ENCODE data around the gene WNK4.

The WNK4 gene

DNA sequence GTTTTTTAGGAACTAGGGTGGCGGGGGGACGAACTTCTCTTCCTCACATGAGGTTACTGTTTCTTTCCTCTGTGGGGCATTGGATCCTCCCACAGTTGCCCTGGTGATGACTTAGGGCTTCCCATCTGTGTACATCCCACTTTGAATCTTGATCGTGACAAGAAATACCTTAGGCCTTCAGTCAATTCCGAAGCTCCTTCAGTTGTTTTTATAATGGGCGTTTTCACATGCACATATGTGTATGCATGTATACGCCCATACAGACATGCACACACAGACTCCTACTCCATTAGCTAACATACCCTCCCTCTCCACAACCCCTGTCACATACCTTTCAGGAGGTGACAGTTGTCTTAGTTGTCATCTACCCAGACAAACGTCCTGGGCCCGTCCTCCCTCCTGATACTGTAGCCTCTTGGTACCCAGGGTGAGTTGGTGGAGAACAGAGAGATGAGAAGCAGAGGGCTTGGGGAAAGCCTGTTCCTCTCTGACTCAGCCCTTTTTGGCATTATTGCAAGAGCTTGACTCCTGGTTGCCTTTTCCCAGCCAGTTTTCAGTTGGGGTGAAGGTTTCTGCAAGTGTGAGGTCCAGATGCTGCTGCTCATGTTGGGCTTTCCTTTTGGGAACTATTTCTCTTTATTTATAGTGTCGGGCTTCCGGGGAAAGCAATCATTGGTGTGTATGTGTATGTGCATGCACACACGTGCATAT is 61.7 kb downstream of the WNK4 start:
- DNase-seq (ENCODE audit: low spot score), result no peak

DNA sequence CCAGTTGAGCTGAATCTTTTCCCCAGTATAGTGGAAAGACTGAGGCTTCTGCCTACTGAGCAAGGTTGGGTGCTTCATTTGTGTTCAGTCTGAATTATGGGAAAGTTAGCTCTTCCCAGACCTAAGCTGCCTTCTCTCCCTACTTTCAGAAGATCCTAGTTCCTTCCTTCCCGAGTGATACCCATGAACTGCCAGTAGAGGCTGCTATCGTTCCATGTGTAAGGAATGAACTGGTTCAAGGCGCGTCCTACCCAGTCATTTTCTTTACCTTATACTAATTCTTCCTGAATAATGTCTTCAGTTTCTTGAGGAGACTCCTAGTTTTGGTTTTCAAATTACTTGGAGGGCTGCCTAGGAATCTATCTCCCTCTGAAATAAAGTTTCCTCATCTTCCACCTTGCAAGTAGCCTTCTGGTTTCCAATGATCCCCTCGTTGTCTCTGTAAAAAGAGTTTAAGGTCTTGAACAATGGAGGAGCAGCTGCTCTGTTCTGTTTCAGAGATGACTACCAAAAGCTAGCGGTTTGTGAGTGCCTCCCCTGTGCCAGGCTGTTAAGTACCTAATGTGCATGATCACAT is 63.0 kb downstream of the WNK4 start:
- DNase-seq (ENCODE audit: low spot score), result peak; percentile 24

DNA sequence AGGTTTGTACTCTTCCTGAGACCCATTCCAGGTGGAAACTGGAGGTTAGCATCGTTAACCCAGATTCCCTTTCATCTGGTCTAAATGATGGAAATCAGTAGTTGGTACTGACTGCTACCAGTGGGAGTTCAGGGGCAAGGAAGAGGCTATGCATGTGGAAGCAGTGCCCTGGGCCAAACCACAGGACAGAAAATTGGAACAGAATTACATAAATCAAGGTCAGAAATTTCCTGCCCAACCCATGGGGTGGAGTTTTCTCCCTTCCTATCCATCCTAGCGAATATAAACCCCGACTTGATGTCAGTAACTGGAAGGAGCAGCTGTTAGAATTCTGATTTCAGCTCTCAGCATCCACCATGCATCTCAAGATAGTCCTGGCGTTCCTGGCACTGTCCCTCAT is 63.9 kb downstream of the WNK4 start, which contains the start of gene AOC2:
AOC2 (plus strand) TSS at position 310 of the 400 bp plus-strand sequence; CDS start at position 357, 47 bp downstream.
- DNase-seq (ENCODE audit: low spot score), result no peak

DNA sequence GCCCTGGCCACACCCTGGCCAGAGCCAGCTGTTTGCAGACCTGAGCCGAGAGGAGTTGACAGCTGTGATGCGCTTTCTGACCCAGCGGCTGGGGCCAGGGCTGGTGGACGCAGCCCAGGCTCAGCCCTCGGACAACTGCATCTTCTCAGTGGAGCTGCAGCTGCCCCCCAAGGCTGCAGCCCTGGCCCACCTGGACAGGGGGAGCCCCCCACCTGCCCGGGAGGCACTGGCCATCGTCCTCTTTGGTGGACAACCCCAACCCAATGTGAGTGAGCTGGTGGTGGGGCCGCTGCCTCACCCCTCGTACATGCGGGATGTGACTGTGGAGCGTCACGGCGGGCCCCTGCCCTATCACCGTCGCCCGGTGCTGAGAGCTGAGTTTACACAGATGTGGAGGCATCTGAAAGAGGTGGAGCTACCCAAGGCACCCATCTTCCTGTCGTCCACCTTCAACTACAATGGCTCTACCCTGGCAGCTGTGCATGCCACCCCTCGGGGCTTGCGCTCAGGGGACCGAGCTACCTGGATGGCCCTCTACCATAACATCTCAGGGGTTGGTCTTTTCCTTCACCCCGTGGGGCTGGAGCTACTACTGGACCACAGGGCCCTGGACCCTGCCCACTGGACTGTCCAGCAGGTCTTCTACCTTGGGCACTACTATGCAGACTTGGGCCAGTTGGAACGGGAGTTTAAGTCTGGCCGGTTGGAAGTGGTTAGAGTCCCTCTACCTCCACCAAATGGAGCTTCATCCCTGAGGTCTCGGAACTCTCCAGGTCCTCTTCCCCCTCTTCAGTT is 64.5 kb downstream of the WNK4 start:
- DNase-seq (ENCODE audit: low spot score), result no peak

DNA sequence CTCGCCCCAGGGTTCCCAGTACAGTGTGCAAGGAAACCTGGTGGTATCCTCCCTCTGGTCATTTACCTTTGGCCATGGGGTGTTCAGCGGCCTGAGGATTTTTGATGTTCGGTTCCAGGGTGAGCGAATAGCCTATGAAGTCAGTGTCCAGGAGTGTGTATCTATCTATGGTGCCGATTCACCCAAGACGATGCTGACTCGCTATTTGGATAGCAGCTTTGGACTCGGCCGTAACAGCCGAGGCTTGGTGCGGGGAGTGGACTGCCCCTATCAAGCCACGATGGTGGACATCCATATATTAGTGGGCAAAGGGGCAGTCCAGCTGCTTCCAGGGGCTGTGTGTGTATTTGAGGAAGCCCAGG is 65.1 kb downstream of the WNK4 start:
- no peak for DNase-seq (ENCODE audit: low spot score)

DNA sequence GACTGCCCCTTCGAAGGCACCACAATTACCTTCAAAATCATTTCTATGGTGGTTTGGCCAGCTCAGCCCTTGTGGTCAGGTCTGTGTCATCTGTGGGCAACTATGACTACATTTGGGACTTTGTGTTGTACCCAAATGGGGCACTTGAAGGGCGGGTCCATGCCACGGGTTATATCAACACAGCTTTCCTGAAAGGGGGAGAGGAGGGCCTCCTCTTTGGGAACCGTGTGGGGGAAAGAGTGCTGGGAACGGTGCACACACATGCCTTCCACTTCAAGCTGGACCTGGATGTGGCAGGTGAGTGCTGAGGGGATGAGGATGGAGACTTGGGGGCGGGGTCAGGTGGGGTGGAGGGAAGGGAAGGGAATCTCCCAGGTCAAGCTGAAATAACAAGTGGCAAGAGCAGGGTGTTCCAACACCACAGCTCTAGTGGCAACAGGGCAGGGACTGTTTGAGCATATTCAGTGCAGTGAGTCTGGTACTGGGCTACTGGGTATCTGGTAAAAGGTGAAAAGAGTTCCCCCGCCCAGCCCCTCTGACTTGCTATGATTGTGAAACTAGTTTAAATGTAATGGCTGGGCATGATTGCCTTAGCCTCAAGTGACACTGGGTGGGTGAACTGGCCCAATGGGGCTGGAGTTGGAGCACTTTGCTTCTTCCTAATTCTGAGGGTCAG is 65.6 kb downstream of the WNK4 start:
- DNase-seq (ENCODE audit: low spot score), result peak; percentile 10
